GM12873 (cell line): ENCODE data around the gene CCDC190.

Experiments used
- CTCF ChIP-seq: IDR thresholded peaks from 2 replicates; pipeline ENCODE4 v1.5.1; 2012; ENCODE audit warnings: low read depth, mild to moderate bottlenecking, moderate library complexity, low read length, control low read depth; ENCODE audit not compliant: insufficient read depth; ENCODE audit errors: missing control alignments

The CCDC190 gene

GRCh38 chr1:162857850-162858249 lies 3.1 kb downstream of the CCDC190 start:
- no peak for TF ChIP-seq CTCF

- no peak for TF ChIP-seq CTCF
These were observed 4.7 kb downstream of the CCDC190 start for GRCh38 chr1:162856260-162856659.

- no peak for TF ChIP-seq CTCF
These were observed 5.4 kb downstream of the CCDC190 start for GRCh38 chr1:162855461-162856150.

GRCh38 chr1:162854245-162854882 lies 6.6 kb downstream of the CCDC190 start:
- peak; percentile 76 for TF ChIP-seq CTCF

GRCh38 chr1:162851341-162851740 lies 9.6 kb downstream of the CCDC190 start:
- TF ChIP-seq CTCF, result no peak

- no peak for TF ChIP-seq CTCF
These were observed 11.3 kb downstream of the CCDC190 start for GRCh38 chr1:162849711-162850110.

- peak; percentile 85 for TF ChIP-seq CTCF
These were observed 13.0 kb downstream of the CCDC190 start for GRCh38 chr1:162847839-162848453.
